Measurements from ENCODE around the gene BMS1. TPM values are rescaled to one million over a fixed set of nuclear protein-coding genes. Genes with fewer than 3 reads are reported as not detected.
A peak's percentile ranks its signal among the peaks of the same experiment; 100 is the strongest.
"Not testable (repeated sequence)": the region's sequence is repeated elsewhere in the genome, so short reads cannot be mapped to it uniquely, and the experiment has no call there.

BMS1 gene, protein sequence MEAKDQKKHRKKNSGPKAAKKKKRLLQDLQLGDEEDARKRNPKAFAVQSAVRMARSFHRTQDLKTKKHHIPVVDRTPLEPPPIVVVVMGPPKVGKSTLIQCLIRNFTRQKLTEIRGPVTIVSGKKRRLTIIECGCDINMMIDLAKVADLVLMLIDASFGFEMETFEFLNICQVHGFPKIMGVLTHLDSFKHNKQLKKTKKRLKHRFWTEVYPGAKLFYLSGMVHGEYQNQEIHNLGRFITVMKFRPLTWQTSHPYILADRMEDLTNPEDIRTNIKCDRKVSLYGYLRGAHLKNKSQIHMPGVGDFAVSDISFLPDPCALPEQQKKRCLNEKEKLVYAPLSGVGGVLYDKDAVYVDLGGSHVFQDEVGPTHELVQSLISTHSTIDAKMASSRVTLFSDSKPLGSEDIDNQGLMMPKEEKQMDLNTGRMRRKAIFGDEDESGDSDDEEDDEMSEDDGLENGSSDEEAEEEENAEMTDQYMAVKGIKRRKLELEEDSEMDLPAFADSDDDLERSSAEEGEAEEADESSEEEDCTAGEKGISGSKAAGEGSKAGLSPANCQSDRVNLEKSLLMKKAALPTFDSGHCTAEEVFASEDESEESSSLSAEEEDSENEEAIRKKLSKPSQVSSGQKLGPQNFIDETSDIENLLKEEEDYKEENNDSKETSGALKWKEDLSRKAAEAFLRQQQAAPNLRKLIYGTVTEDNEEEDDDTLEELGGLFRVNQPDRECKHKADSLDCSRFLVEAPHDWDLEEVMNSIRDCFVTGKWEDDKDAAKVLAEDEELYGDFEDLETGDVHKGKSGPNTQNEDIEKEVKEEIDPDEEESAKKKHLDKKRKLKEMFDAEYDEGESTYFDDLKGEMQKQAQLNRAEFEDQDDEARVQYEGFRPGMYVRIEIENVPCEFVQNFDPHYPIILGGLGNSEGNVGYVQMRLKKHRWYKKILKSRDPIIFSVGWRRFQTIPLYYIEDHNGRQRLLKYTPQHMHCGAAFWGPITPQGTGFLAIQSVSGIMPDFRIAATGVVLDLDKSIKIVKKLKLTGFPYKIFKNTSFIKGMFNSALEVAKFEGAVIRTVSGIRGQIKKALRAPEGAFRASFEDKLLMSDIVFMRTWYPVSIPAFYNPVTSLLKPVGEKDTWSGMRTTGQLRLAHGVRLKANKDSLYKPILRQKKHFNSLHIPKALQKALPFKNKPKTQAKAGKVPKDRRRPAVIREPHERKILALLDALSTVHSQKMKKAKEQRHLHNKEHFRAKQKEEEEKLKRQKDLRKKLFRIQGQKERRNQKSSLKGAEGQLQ
- 4.6 TPM for total RNA-seq

- ATAC-seq = peak; percentile 95
- DNase-seq (ENCODE audit: low spot score) = peak; percentile 93
Observed at GRCh38 chr10:42782446-42783180, at the start of gene BMS1. BMS1 (plus strand) TSS chr10:42782795; CDS start chr10:42784395, 1,600 bp downstream.

DNA sequence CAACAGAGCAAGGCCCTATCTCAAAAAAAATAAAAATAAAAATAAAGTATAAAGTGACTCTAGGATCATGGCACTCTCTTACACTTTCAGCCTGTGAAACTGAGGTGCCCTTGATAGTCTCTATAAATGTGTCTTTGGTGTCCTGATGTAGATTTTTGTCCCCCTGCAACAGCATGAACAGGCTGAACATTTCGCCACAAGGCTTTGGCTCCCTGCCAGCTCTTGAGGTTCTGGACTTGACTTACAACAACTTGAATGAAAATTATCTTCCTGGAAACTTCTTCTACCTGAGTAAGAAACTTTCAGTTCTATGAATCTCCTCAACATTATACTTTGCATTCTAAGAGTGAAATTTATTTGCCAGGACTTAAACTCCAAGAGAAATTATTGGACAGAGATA lies 48.1 kb upstream of the BMS1 start:
- no peak for DNase-seq (ENCODE audit: low spot score)
- ATAC-seq = no peak

GRCh38 chr10:42738679-42739078 lies 43.9 kb upstream of the BMS1 start:
- ATAC-seq = no peak
- no peak for DNase-seq (ENCODE audit: low spot score)

DNA sequence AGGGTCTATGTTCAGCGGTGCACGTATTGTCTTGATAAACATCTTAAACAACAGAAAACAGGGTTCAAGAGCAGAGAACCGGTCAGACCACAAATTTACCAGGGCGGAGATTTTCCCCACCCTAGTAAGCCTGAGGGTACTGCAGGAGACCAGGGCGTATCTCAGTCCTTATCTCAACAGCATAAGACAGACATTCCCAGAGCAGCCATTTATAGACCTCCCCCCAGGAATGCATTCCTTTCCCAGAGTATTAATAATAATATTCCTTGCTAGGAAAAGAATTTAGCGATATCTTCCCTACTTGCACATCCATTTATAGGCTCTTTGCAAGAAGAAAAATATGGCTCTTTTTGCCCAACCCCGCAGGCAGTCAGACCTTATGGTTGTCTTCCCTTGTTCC lies 41.1 kb upstream of the BMS1 start:
- ATAC-seq; DNase-seq (ENCODE audit: low spot score): not testable (repeated sequence)

DNA sequence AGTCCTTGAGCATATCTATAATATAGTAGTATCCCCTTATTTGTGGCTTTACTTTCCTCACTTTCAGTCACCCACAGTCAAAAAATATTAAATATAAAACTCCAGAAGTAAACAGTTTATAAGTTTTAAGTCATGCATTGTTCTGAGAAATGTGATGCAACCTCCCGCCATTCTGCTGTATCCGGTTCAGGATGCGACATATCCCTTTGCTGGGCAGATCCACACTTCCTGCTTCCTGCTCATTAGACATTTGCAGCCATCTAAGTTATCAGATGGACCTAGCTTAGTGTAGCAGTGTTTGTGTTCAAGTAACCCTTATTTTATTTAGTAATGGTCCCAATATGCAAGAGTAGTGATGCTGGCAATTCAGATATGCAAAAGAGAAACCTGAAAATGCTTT lies 38.9 kb upstream of the BMS1 start:
- no peak for ATAC-seq
- no peak for DNase-seq (ENCODE audit: low spot score)

- no peak for ATAC-seq
- DNase-seq (ENCODE audit: low spot score) = no peak
Observed at GRCh38 chr10:42744134-42744701, 38.4 kb upstream of the BMS1 start.

GRCh38 chr10:42753126-42753506 lies 29.5 kb upstream of the BMS1 start:
- DNase-seq (ENCODE audit: low spot score) = peak; percentile 64
- ATAC-seq = peak; percentile 93

DNA sequence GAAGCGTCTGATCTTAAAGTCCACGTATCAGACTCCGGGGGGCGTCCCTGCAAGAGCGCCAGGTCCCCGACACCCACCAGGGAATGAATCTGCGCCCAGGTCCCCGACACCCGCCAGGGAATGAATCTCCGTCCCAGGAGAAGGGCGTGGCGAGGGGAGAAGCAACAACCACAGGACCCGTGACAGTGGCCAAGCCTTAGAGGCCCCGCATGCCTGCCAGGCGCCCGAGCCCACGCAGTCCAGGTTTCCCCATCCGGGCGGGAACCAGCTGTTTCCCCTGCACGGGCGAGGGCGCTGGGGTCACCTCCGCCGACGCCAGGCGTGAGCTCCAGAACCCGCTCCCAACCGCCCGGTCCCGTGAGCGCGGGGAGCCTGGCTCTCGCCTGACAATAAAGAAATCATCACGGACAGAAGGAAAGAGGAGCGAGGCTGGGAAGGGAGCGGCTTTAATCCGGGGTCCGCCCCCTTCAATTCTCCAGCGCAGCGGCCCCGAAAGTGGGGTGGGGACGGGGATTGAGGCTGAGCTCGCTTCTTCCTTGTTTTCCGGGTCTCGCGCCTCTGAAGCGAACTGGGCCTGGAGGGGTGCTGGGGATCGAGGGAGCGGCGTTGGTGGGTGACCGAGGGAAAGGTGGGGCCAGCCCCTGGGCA lies 29.0 kb upstream of the BMS1 start:
- DNase-seq (ENCODE audit: low spot score) (no peak), ATAC-seq (peak; percentile 51)

GRCh38 chr10:42754155-42755027 lies 28.2 kb upstream of the BMS1 start:
- ATAC-seq (peak; percentile 39), DNase-seq (ENCODE audit: low spot score) (no peak)

DNA sequence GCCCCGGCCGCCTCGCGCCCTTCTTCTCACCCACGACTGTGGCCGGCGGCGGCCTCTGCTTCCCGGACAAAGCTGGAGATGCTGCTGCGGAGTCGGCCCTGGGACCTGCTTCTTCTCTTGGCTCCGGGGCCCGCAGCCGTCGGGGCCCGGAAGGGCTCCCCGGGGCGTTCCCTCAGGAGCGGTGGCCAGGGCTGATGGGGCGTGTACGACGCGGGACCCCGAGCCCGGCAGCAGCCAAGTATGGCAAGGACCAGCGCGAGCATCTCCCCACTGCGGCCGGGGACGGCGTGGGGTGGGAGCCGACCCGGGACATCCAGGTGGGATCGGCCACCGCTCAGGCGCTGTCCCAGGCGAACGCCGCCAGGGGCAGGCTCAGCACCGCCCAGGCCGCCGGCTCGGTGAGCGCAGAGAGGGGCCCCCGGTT lies 27.6 kb upstream of the BMS1 start:
- DNase-seq (ENCODE audit: low spot score) = no peak

DNA sequence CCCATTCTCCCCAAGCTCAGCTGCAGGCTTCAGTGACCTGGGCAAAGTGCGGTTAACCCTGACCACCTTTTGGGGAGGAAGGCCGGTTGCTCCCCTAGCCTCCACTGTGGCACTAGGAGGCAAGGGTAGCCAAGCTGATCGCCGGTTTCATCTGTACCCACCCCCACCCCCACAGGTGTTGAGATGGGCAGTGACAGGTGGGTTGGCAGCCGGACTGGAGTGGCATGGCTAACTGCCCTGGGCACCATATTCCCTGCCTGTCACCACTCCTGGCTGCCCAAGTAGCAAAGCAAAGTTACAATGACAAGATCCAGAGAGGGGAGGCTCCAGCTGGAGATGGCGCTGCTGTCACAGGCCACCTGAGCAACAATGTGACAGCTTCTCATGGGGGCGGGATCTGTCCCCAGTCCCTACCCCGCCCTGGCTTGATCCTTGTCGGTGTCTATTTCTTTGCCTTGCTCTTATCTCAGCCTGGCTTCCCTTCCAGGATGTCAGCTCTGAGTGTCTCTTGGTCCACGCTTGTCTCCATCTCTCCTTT lies 27.0 kb upstream of the BMS1 start:
- DNase-seq (ENCODE audit: low spot score) (no peak), ATAC-seq (no peak)

More for the DNA sequence above, 27.6 kb upstream of the BMS1 start:
- ATAC-seq = no peak

DNA sequence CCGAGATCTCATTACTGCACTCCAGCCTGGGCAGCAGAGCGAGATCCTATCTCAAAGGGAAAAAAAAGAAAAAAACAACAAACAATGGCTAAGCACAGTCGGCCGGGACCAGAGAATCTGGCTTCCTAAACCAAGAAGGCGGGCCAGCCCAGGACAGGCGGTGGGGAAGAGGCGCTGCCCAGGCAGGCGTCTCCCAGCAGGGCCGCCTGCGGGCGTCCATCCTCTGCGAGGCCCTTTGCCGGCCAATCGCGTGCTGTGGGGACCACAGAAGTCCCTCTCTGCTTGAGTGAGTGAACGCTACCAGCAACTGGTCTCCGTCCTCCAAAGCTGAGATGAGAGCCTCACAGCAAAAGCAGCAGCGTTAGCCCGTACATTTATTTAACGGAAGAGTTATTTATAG lies 14.7 kb upstream of the BMS1 start:
- ATAC-seq (no peak), DNase-seq (ENCODE audit: low spot score) (no peak)

DNA sequence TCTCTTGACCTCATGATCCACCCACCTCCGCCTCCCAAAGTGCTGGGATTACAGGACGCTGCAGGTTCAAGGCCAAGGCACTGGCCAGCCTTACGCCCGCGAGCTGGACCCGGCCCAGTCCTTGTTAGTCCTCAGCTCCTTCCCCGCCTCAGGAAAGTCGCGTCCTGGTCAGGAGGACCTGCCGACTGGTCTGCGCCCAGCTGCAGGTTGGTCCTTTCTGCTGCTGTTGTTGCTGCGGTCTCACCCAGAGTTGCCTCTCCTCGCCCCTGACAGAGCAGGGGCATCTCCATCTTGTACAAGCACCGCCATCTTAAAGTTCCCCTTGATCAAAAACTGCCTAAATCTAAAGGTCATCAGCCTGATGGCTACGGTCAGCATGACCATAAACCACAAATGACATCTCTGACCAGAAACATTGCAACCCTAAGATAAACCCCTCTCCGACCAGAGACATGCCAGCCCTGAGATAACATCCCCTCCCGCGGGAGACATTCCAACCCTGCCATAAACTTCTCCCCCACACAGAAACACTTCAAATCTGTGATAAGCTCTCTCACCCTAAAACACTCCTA lies 13.9 kb upstream of the BMS1 start:
- ATAC-seq = no peak

DNA sequence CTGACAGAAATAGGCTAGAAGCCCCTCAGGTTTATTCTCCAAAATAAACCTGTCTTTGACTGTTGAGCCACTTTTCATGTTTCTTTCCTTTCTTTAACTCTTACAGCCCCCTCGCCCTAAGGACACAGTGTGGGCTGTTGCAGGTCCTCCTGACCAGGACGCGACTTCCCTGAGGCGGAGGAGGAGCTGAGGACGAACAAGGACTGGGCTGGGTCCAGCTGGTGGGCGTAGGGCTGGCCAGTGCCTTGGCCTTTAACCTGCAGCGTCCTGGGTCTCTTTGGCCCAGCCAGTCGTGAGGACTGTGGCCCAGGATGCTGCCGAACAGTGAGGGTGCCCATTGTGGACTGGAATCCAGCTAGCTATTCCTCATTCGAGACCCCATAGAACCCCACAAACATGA lies 13.4 kb upstream of the BMS1 start:
- ATAC-seq = no peak
- DNase-seq (ENCODE audit: low spot score) = no peak

More for the DNA sequence above, 13.9 kb upstream of the BMS1 start:
- DNase-seq (ENCODE audit: low spot score) = no peak

DNA sequence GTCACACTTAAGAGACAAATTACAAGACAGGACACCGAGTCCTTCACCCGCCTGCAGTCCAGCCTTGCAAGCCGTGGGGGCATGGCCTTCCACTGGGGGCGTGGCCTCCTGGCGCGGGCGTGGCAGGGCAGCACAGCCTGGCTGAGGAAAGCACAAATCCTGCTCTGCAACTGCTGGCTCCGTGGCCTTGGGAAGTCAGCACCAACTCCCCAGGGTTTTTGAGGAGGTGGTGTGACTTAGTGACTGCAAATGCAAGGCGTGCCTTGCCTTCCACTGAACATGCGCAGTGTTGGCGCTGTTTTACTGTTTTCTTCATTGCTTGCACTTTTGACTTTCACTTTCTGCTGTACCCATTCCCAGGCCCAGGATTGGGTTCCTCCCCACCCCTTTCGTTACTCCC lies 12.9 kb upstream of the BMS1 start:
- ATAC-seq (no peak), DNase-seq (ENCODE audit: low spot score) (no peak)

GRCh38 chr10:42776681-42777080 lies 5.9 kb upstream of the BMS1 start:
- ATAC-seq (no peak), DNase-seq (ENCODE audit: low spot score) (no peak)

- ATAC-seq (no peak), DNase-seq (ENCODE audit: low spot score) (no peak)
Observed at GRCh38 chr10:42780456-42780855, 2.1 kb upstream of the BMS1 start.

GRCh38 chr10:42781893-42782445 lies 626 bp upstream of the BMS1 start:
- ATAC-seq = peak; percentile 41
- DNase-seq (ENCODE audit: low spot score) = no peak

Data from left lobe of liver (tissue), 2 donors.